Hematopoietic multipotent progenitor cell treated with erythropoietin and hydrocortisone succinate and interleukin-3 and kit ligand, for 15 days (in vitro differentiated cells): ENCODE results near the gene PSMB8.
"Not testable (repeated sequence)": the region's sequence is repeated elsewhere in the genome, so short reads cannot be mapped to it uniquely, and the experiment has no call there.

Experiments used
- DNase-seq: peaks from one replicate; pipeline ENCODE4 v3.0.0-alpha.2; 2015; ENCODE audit warnings: low spot score

Gene PSMB8

DNA sequence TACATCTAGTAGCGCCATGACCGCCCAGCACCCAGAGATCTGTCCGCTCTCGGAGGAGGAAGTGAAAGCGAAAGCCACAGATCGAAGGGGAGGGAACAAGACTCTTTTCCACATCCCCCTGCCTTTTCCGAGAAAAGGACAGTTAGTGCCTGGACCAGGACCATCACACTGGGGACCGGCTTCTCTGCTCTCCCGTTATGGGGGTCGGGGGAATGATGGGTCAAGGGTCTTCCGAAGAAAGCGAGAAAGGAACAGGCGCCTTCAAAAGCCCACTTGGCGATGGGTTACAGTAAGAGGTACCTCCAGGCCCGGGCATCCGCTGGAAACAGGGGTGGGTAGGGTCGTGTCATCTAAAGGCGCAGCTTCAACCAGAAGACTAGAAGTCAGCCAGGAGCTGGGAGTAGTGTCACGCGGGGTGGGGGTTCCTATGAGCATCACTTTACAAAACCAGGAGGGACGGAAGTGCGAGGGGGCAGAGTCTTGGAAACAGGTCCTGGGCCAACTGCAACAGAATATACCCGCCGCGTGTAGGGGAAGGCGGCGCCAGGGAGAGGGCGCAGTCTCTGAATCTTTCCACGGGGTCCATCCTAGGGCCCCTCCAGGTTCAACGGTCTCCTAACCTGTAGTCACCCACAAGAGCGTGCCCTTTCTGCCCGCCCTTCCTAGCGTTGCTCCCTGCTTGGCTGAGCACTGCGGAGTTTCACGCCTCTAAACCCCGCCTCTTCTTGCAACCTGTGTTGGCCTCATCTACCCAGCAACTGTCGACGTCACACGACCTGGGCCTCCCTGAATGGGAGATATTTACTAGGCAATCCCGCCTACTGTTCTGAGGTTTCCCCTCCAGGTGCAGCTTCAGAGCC, at the start of gene PSMB8:
Gene PSMB8, minus strand, starts transcription at position 69 of the 860 bp plus-strand sequence. Its CDS starts 51 bp downstream, at position 18.
- DNase-seq = peak; percentile 98

DNA sequence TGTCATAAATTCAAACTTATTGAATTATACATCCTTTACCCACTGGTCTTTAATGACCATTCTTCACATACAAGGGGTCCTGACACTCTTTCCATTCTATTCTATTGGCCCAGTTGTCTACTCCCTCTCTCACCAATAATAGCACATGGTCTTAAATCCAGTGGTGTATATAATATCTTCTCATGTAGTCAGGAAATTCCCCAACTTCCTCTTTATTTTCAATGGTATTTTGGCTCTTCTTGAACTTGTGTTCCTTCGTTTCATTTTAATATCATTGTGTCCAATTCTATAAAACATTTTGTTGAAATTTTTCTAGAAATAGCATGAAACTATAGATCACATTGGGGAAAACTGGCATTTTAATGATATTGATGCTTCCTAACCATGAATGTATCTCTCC, 47.0 kb upstream of the PSMB8 start:
- DNase-seq = no peak

DNA sequence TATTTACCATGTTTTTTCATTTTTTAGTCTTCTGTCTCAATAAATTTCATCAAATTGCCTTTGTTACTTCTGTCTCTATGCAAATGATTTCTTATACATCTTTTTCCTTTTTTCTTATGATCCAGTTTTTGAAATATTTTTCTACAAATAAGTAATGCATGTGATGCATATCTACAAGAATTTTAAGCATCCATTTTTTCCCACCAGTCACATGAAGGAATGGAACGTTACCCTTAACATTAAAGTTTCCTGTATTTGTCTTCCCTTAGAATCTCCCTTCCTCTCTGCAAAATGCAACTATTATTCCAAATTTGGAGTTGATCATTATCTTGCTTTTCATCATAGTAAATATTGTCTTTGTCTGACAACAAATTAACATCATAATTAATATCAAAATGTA, 45.7 kb upstream of the PSMB8 start:
- no peak for DNase-seq

DNA sequence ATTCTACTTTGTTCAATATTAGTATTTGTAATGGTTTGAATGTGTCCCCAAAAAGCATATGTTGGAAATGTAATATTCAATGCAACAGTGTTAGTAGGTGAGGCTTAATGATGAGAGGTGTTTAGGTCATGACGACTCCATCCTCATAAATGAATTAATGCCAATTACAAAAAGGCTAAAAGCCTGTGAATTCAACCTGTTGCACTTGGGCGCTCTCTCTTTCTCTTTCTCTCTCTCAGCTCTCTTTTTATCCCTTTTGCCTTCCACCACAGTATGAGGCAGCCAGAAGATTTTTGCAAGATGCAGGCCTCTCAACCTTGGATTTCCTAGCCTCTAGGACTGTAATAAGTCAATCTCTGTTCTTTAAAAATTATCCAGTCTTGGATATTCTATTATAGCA, 44.7 kb upstream of the PSMB8 start:
- no peak for DNase-seq

DNA sequence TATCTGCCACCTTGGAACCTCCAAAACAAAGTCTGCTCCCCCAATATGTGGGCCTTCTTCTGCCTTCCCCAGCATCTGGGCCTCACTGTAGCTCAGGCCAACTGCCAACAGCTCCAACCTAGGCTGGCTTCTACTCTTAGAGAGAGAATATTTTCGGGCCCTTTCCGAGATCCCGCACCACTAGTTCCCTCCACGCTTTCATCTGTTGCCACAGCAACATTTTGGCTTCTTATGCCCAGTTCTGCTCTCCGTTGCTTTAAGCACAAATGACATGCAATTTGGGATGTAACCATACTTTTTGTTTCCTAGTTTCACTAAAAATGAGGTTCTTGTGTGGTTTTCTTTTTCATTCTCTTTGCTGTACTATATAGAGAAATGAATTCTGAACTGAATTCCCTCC, 43.8 kb upstream of the PSMB8 start:
- DNase-seq = no peak

DNA sequence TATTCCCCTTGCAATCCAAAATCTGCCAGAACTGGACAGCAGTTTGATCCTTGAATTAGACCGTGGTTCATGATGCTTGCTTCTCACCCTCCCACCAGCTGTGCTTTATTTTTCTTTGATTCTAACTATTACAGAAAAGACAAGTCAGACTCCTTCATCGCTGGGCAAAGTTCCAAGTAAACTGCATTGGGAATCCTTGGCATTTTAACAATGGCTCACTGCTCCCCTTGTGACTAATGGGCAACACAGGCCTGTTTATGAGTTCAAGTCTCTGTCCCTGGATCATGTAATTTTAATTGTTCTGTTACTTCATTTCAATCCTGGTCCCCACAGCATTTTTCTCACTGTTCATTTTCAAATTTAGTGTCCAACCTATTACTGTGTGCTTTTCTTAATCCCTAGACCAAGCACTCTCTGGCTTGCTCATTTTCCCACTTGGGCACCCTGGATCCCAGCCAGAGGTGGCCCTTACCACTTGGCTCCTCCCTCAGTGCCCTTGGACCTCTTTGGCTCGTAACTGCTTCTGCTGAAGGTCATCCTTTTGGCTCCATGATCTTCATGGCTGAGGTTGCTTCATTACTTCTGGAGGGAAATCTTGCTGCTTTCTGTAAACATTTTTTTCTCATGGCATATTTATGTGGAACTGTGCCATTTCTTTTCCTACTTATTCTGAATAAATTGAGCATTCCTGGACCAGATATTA, 43.0 kb upstream of the PSMB8 start:
- no peak for DNase-seq

DNA sequence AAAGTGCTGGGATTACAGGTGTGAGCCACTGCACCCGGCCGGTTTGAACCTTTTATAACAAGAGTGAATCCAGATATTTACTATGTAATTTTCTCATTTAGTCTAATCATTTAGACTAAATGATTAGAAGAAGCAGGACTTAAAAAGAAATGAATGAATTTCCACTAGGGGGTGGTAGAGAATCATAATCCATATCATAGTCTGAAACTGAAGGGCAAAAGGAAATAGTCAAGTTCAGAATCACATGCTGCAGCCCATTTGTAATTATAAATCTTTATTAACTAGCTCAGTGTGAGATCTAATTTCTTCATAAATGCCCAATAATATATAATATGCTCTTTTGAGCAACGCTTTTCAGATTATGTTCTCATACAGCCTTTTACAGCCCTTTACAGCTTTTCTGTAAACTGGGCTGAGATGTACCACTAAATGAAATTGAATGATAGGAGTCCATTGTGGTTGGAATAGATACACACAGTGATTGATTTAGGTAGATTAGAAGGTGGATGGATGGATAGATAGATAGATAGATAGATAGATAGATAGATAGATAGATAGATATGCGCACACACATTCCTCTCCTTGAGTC, 41.9 kb upstream of the PSMB8 start:
- peak; percentile 82 for DNase-seq

DNA sequence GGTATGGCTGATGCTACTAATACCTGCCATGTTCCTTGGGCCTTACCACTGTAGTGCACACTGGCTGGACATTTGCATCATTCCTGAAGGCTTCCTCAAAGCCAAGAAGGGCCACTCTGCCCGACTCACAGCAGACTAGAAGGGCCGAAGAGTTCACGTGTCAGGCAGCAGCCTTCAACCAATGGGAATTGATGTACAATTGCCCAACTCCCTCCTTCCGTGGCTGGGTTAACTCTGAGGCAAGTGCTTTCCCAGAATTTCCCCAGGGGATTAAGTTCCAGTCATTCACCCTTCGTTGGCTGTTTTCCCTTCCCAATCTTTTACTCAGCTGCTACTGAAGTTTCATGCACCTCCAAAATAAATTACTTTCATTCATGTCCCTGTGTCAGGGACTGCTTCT, 39.9 kb upstream of the PSMB8 start:
- DNase-seq = no peak

DNA sequence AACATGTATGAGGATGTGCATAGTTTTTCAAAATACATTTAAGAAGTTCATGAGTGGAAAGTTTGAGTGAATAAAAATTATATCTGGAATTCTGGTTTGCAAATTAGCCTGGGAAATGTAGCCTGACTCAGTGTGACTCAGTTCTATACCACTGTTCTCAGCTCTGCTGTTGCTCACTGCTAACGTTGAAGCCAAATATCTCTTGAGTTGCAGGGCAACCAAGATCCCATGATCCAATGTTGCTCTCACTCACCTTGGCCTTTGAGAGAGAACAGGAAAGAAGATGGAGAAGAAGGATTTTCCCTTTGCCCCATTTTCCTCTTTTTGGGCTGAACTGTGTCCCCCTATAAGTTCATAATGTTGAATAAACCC, 39.0 kb upstream of the PSMB8 start:
- no peak for DNase-seq

DNA sequence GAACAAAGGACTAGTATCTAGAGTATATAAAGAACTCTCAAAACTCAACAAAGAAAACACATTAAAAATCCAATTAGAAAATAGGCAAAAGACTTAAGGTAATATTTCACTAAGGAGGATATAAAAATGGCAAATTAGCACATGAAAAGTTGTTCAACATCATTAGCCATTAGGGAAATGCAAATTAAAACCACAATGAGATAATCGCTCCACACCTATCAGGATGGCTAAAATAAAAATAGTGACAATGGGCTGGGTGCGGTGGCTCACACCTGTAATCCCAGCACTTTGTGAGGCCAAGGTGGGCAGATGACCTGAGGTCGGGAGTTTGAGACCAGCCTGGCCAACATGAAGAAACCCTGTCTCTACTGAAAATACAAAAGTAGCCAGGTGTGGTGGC, 37.1 kb upstream of the PSMB8 start:
- DNase-seq = not testable (repeated sequence)

DNA sequence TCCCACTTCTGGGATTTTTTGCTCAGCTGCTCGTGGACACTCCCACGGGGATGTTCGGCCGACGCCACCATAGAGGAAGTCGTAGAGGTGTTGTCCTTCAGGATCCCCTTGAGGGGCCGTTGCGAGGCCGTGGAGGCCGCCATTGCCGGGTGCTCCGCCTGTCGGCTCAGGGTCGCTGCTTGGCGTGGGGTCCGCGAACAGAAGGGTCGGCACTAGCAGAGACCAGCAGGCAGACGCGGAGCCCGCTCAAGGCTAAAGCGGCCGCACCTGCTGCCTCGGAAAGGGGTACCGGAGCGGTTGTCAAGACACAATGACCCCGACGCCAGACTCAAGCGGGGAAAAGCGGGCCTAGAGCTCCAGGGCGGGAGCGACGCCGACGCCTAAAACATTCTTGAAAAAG, 35.8 kb upstream of the PSMB8 start:
- no peak for DNase-seq

DNA sequence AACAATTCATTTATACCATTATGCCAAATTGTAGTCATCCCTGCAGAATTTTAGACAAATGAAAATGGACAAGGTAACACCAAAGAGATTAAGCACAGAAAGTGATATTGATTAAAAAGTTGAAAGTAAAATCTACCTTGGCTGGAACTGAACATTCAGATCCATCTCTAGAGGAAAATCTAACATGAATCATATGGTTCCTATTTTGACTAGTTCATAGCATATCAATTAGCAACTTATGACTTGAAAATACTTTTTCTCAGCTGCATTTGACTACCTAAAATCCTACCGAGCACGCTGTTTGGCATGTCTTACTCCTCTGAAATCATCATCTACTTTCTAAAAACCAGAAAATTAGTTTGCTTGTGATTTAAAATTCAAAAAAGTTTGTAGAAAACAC, 32.8 kb upstream of the PSMB8 start:
- no peak for DNase-seq

DNA sequence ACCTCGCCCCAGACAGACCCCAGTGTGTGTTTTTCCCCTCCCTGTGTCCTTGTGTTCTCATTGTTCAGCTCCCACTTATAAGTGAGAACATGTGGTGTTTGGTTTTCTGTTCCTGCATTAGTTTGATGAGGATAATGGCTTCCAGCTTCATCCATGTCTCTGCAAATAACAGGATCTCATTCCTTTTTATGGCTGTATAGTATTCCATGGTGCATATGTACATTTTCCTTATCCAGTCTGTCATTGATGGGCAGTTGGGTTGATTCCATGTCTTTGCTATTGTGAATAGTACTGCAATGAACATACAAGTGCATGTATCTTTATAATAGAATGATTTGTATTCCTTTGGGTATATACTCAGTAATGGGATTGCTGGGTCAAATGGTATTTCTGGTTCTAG, 30.1 kb upstream of the PSMB8 start:
- not testable (repeated sequence) for DNase-seq

DNA sequence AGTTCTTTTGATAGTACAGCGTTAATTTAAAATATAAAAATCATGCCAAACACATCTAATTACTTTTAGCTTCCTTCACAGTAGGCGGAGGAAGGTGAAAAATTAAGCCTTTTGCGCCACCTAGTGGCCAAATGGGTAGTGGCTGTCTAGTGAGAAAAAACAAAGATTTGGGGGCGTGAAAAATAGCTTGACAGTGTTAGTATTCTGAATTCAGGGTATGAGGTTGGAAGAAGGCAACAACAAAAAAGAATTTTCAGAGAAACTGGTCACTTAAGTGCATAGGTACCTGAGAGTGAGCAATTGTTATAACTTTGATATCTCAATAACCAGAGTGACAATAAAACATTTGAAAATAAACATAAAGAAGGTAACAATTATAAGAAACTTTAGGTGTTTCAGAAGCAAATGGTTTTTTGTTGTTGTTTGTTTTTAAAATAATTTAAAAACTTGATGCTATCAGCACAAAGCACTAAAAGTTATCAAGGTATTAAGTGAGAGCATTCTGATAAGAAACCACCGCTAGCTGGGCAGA, 24.5 kb upstream of the PSMB8 start:
- DNase-seq = peak; percentile 87

DNA sequence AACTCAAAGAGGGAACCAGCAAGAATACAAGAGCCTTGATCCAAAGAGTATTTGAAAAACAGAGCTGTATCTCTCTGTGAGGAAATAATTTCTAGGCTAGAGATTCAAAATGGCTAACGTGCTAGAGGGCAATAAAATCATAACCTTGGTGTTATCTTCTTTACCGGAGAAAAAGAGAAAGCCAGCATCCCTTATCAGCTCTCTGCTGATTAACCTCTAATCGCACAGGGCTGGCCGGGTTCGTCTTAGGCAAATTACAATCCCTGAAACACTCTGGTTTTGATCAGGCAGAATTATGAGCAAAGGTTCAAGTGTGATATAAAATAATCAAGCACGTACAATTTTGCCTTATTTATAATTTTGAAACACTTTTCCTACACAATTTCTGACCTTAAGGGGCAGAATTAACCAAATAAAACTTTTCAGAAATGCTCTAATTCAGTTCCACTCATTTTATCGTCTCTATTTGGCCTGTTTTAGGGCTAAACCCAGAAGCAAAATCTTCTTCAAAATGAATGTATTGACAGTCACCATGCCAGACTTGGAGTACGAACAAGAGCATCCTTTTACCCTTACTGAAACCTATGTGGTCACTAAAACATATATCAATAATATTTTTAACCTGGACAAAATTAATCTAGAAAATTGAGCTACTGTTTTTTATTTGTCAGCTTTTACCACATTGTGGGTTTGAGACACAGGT, 23.9 kb upstream of the PSMB8 start:
- DNase-seq = no peak

DNA sequence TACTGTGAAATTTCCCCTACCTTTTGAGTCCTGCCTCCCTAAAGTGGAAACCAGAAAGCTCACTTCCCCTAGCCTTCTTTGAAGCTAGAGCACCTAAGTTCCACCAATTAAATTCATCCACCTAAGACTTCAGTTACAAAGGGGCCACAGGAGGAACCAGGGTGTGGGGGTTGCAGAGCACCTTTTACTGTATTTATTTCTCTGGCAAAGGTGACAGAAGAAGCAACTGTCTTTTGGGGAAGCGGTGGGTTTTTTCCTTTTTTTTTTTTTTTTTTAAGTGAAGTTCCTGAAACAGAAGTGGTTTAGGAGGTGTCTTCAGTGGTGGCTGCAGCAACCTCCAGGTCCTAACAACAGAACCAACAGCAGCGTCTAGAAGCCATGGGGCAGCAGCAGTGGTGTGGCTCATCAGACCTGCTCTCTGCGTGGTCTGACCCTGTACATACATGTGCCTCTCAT, 23.2 kb upstream of the PSMB8 start:
- no peak for DNase-seq

DNA sequence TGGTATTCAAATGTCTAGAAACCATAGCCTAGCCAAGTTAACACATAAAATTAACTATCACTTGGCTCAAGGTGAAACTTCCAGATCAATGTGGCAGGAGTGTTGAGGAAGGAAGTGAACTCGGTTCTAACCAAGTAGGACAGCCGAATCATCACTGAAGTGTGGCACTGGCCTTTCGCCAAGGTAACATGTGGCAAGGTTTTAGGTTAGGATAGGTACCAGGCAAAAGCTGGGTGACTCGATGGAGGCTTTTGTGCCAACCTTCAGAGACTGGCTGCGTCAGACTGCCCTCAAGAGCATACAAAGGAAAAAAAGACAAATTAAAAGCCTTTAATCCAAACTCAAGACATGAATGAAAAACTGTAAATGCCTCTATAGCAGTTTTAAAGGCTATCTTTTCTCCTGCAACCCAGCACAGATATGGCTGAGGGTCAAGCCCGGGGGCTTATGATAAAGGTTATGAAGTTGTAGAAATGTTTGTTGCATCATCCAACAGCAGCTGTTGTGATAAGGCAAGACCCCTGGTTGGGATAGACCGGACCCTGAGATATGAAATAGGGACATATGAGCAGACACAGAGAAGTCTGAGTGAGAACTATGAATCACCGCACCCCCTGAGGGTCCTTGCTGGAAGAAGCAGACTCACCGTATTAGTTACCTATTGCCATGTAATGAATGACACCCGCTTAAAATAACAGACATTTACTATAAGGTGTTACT, 22.0 kb upstream of the PSMB8 start:
- no peak for DNase-seq

DNA sequence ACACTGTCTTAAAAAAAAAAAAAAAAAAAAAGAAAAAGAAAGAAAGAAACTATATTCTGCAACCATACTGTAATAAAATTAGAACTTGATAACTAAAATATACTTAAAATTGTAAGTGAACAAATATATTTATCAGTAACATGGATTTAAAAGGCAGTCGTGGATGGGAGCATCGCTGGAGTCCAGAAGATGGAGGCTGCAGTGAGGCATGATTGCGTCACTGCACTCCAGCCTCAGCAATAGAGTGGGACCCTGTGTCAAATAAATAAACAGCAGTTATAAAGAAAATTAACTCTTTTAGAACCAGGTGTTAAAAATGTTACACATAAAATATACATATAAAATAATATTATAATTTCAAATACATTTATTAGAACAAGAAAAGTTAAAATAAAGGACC, 18.9 kb upstream of the PSMB8 start:
- no peak for DNase-seq

DNA sequence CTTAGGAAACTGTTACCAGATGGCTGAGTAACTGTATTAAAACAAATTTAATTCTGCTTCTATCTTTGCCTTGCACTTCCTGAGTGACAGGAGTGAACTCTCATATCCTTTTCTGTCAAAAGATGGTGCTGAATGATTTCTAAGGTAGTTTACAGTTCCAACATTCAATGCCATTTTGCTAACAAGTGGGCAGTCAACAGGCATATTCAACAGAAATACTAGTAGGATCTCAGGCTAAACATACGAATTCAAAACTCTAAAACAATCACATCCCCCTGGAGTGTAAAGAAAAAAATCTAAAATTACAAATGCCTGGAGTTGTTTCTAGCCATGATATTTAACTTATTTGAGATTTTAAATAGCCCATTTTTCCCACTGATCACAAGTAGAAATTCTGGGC, 16.8 kb upstream of the PSMB8 start:
- DNase-seq = no peak

DNA sequence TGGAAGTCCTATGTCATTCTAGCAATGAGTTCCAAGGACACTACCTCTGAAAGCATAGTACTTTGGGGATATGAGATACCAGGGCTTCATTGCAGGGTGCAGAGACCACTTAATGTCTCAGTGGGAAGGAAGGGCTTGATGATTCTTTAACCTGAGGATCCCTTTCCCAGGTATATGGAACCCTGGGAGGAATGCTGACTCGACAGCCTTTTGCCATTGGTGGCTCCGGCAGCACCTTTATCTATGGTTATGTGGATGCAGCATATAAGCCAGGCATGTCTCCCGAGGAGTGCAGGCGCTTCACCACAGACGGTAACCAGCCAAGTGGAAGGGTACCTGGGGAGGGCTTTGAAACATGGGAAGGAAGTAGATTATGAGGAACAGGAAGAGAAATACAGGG, 14.3 kb upstream of the PSMB8 start:
- DNase-seq = no peak

DNA sequence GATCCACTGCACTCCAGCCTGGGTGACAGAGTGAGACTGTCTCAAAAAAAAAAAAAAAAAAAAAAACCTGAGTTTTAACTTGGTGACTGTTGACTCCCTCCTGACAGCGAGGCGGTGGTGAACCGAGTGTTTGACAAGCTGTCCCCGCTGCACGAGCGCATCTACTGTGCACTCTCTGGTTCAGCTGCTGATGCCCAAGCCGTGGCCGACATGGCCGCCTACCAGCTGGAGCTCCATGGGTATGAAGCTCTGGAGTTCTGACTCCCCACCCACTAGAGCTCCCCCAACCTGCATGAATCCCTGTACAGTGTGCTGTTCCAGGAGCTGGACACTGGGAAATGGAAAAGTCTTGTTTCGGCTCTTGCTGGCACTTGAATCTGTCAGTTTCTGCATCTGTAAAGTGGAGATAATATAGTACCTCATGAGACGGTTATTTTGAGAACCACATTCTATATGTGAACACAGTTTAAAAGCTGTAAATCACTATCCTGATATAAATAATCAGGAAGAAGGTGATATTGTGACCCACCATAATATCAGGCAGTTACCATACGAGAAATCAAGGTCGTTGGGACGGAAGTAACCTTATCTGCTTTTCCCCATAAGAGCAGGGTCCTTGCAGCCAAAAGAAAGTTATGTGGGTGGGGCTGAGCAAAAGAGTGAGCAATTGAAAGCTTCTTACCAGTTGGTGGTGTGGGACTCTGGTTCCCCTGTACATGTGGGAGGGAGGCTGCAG, 13.5 kb upstream of the PSMB8 start:
- no peak for DNase-seq
